Measurements from ENCODE around the gene CFAP61.

GRCh38 chr20:20136313-20136712, 84.0 kb downstream of the CFAP61 start:
- TF ChIP-seq CTCF (IDR thresholded peaks at IDR 0.05), result no peak
- no peak for TF ChIP-seq POLR2A (IDR thresholded peaks at IDR 0.05)

All from adrenal gland (tissue), 5 donors.